Spleen (tissue), 11 donors: ENCODE data around the gene SLC25A41. TPM values are rescaled to one million over a fixed set of nuclear protein-coding genes. Genes with fewer than 3 reads are reported as not detected.

ENCODE experiments used
- DNase-seq: peaks from one replicate; pipeline ENCODE4 v3.0.0-alpha.2; 2020
- H3K27ac ChIP-seq, 8 donors: fragments of 200-600 bp; sonication (generic) in 7 of 8; 1 replicate in 4 of 8; 2 replicates in 4 of 8; pipeline versions ENCODE4 v1.5.0 to v1.8.0; 2016 to 2021; ENCODE audit warnings: inconsistent platforms in 4 of 8, mild to moderate bottlenecking in 4 of 8, moderate library complexity in 1 of 8
- H3K27me3 ChIP-seq, 7 donors: fragments of 200-600 bp; sonication (generic) in 6 of 7; replicated peaks in 1 of 7; 1 replicate in 4 of 7; 2 replicates in 3 of 7; pipeline versions ENCODE4 v1.5.0 to v1.8.0; 2016 to 2021; ENCODE audit warnings: inconsistent platforms in 3 of 7, mild to moderate bottlenecking in 1 of 7
- H3K36me3 ChIP-seq, 6 donors: fragments of 200-600 bp; sonication (generic) in 5 of 6; 1 replicate in 4 of 6; 2 replicates in 2 of 6; pipeline versions ENCODE4 v1.5.0 to v1.8.0; 2016 to 2021; ENCODE audit warnings: inconsistent platforms in 2 of 6
- H3K4me1 ChIP-seq, 6 donors: fragments of 200-600 bp; sonication (generic) in 5 of 6; 1 replicate in 3 of 6; 2 replicates in 3 of 6; pipeline versions ENCODE4 v1.5.0 to v1.8.0; 2016 to 2021; ENCODE audit warnings: inconsistent platforms in 3 of 6
- H3K4me3 ChIP-seq, 8 donors: fragments of 200-600 bp; sonication (generic) in 7 of 8; 1 replicate in 4 of 8; 2 replicates in 4 of 8; pipeline versions ENCODE4 v1.5.0 to v1.8.0; 2016 to 2021; ENCODE audit warnings: inconsistent platforms in 4 of 8, mild to moderate bottlenecking in 4 of 8, moderate library complexity in 2 of 8
- H3K9me3 ChIP-seq, 8 donors: fragments of 200-600 bp; sonication (generic) in 7 of 8; 1 replicate in 4 of 8; 2 replicates in 4 of 8; pipeline versions ENCODE4 v1.5.0 to v1.8.0; 2016 to 2021; ENCODE audit warnings: inconsistent platforms in 4 of 8
- POLR2A ChIP-seq, 3 donors: fragments of 450-650 bp; IDR thresholded peaks; one replicate each; pipeline ENCODE4 v1.5.1; 2017; ENCODE audit warnings: antibody characterized with exemption in 3 of 3, mild to moderate bottlenecking in 1 of 3
- POLR2AphosphoS5 ChIP-seq, 3 donors: sonication (generic); formaldehyde crosslinking; IDR thresholded peaks; one replicate each; pipeline ENCODE4 v1.5.1; 2017; ENCODE audit warnings: antibody characterized with exemption in 3 of 3
- WGBS, 5 donors: extraction: QIAGEN DNeasy Blood & Tissue Kit in 3 of 5; methylation state at CpG; one replicate each; pipeline versions ENCODE4 v1.1.5 to v1.1.7; 2013 to 2018; 5-methylcytosine and 5-hydroxymethylcytosine counted together
- intact Hi-C: fragments of 100-400 bp; cut with DNase I; formaldehyde crosslinking; loops from one replicate; pipeline ENCODE4 v1.15.0; 2023; ENCODE audit warnings: low total_unique reads
- polyA plus RNA-seq, 3 donors: library from polyadenylated mRNA; stranded (reverse); fragments of 200-250 nt; gene quantifications; one replicate each; pipeline ENCODE4 v1.2.1, GENCODE V29; 2013
- total RNA-seq, 7 donors: library from RNA; depleted of rRNA in 3 of 7; stranded (reverse); fragments of >200 nt in 3 of 7; fragmentation: NEBNext Ultra II Directional in 4 of 7; extraction: Animal tissue kit (Norgen Biotek cat#: 25700) in 4 of 7; gene quantifications; one replicate each; pipeline versions ENCODE4 v1.1.0 to v1.2.1, GENCODE V29; 2016 to 2021
- TF ChIP-seq, protein P1 (sequence below), 11 experiments: fragments of 200-600 bp in 7 of 11; fragments of 450-650 bp in 4 of 11; sonication (generic) in 4 of 11; IDR thresholded peaks in 8 of 11; conservative IDR thresholded peaks in 3 of 11; 1 replicate in 7 of 11; 2 replicates in 4 of 11; pipeline versions ENCODE4 v1.4.0 to v1.8.0; 2016 to 2021; ENCODE audit warnings: antibody characterized with exemption in 11 of 11, inconsistent platforms in 4 of 11, mild to moderate bottlenecking in 1 of 11
- donor health status: healthy with polysubstance abuse.
- donor health status: DM: no; HTN: no; CAD: no; lungs with moderate emphysema.
- donor health status: DM: no; HTN: no; CAD: no.
- donor health status: Bipolar disorder and iron deficiency.
- donor health status: healthy.
- donor health status: DM: no; HTN: no; CAD: no.
- donor health status: DM: yes; HTN: yes; CAD: no.

The SLC25A41 gene
- total and polyA plus RNA-seq, 10 donors, result 0.18 to 0.77 (median 0.46) TPM; not detected in 6

GRCh38 chr19:6412447-6413091 is 21.0 kb downstream of the SLC25A41 start:
- H3K4me1 ChIP-seq, result peaks cover 0 to 5% (median 0%) of the 10 kb centered on the region in 6 donors
- intact Hi-C loops, result no loop called here
- H3K36me3 ChIP-seq, result peaks cover 3 to 50% (median 41%) of the 10 kb centered on the region in 6 donors
- H3K9me3 ChIP-seq, result no peaks in the 10 kb centered on the region
- no peak overlapping the region for H3K4me3 ChIP-seq
- 67 to 78% (median 70%) methylated on average over 15 of the region's 15 CpGs for WGBS, 5 donors
- H3K27me3 ChIP-seq, result no peaks in the 10 kb centered on the region
- TF ChIP-seq POLR2AphosphoS5 (IDR thresholded peaks at IDR 0.05) (peak; percentile 8 to 57 (median 28)), POLR2A (IDR thresholded peaks at IDR 0.05) (no peak)
- TF ChIP-seq, protein P1, sequence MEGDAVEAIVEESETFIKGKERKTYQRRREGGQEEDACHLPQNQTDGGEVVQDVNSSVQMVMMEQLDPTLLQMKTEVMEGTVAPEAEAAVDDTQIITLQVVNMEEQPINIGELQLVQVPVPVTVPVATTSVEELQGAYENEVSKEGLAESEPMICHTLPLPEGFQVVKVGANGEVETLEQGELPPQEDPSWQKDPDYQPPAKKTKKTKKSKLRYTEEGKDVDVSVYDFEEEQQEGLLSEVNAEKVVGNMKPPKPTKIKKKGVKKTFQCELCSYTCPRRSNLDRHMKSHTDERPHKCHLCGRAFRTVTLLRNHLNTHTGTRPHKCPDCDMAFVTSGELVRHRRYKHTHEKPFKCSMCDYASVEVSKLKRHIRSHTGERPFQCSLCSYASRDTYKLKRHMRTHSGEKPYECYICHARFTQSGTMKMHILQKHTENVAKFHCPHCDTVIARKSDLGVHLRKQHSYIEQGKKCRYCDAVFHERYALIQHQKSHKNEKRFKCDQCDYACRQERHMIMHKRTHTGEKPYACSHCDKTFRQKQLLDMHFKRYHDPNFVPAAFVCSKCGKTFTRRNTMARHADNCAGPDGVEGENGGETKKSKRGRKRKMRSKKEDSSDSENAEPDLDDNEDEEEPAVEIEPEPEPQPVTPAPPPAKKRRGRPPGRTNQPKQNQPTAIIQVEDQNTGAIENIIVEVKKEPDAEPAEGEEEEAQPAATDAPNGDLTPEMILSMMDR (IDR thresholded peaks at IDR 0.05 in 8 of 11, conservative IDR thresholded peaks at IDR 0.05 in 3 of 11), result peak in 9 of 11 experiments; percentile 22 to 69 (median 54)
- no peak for DNase-seq
- H3K27ac ChIP-seq, result peak overlapping the region in 4 of 8 donors; percentile 1 to 51 (median 50)

DNA sequence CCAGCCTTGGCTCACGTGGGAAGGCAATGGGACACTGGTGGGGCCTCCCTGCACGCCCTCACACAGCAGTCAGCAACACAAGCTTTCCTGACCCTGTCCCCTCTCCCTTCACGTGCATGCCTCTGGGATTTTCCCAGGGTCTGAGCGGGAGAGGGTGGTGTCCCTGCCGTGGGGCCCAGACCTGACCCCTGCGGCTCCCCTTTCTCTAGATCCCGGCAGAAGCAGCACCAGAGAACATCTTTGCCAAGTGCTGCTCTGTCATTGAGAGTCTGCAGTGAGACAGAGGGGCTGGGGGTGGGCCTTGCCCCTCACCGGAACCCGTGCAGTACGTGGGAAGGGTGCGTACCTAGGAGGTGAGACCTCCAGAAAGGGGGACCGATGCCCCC is 21.5 kb downstream of the SLC25A41 start:
- Histone ChIP-seq H3K4me1 (peaks cover 0 to 5% (median 0%) of the 10 kb centered on the region in 6 donors), H3K36me3 (peaks cover 3 to 45% (median 36%) of the 10 kb centered on the region in 6 donors), H3K27ac (peak overlapping the region in 1 of 8 donors; percentile 51), H3K27me3 (no peaks in the 10 kb centered on the region), H3K4me3 (no peak overlapping the region), H3K9me3 (no peaks in the 10 kb centered on the region)
- intact Hi-C loops, result no loop called here
- WGBS, 5 donors, result 79 to 91% (median 79%) methylated on average over 8 to 12 of the region's 12 CpGs
- TF ChIP-seq POLR2AphosphoS5 (IDR thresholded peaks at IDR 0.05), result peak in 1 of 3 donors; percentile 20
- TF ChIP-seq, protein P1 (IDR thresholded peaks at IDR 0.05 in 8 of 11, conservative IDR thresholded peaks at IDR 0.05 in 3 of 11), result no peak
- TF ChIP-seq POLR2A (IDR thresholded peaks at IDR 0.05), result no peak
- no peak for DNase-seq

DNA sequence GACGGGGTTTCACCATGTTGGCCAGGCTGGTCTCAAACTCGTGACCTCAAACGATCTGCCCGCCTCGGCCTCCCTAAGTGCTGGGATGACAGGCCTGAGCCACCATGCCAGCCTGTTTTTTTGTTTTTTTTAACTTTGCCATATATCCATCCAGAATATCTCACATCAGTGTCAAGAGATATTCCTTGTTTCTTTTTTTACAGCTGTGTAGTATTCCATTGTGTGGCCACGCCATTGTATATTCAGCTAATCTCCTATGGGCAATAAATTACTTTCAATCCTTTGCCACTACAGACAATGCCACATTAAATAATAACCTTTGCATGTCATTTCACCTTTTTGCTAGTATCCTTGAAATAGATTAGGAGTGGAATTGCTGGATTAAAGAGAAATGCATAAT is 24.2 kb downstream of the SLC25A41 start:
- Histone ChIP-seq H3K27ac (no peak overlapping the region), H3K36me3 (peaks cover 0 to 18% (median 9%) of the 10 kb centered on the region in 6 donors), H3K27me3 (no peaks in the 10 kb centered on the region), H3K4me3 (no peak overlapping the region), H3K9me3 (no peaks in the 10 kb centered on the region), H3K4me1 (peaks cover 0 to 5% (median 0%) of the 10 kb centered on the region in 6 donors)
- TF ChIP-seq POLR2AphosphoS5 (IDR thresholded peaks at IDR 0.05) (no peak), POLR2A (IDR thresholded peaks at IDR 0.05) (no peak)
- TF ChIP-seq, protein P1 (IDR thresholded peaks at IDR 0.05 in 8 of 11, conservative IDR thresholded peaks at IDR 0.05 in 3 of 11), result no peak
- intact Hi-C loops, result no loop called here
- WGBS, 5 donors, result 89 to 97% (median 95%) methylated on average over 6 of the region's 6 CpGs
- DNase-seq, result no peak

DNA sequence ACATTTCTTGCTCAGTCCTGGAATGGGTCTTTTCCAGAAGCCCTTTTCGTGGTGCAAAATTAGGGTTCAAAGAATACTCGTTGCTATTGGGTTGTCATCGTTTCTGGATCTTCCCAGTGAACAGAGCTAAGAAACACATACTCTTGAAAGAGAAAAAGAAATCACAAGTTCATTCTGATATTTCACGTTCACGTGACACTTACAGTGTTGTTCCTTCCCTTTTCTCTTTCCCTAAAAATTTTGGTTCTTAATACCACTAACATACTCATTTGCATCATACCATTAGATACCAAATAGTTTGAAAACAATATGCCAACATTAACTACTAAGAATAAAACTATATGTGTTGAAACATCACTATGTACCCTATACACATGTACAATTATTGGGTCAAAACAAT is 27.2 kb downstream of the SLC25A41 start:
- Histone ChIP-seq H3K27ac (no peak overlapping the region), H3K4me3 (no peak overlapping the region), H3K4me1 (no peaks in the 10 kb centered on the region), H3K27me3 (no peaks in the 10 kb centered on the region), H3K9me3 (no peaks in the 10 kb centered on the region), H3K36me3 (no peaks in the 10 kb centered on the region)
- WGBS, 5 donors, result 68 to 83% (median 72%) methylated on average over 5 of the region's 5 CpGs
- intact Hi-C loops, result no loop called here
- TF ChIP-seq, protein P1 (IDR thresholded peaks at IDR 0.05 in 8 of 11, conservative IDR thresholded peaks at IDR 0.05 in 3 of 11), result no peak
- no peak for TF ChIP-seq POLR2A (IDR thresholded peaks at IDR 0.05)
- TF ChIP-seq POLR2AphosphoS5 (IDR thresholded peaks at IDR 0.05), result no peak
- no peak for DNase-seq
